A549 (cell line): Measurements from ENCODE around the gene CCDC117. TPM values are rescaled to one million over a fixed set of nuclear protein-coding genes. Genes with fewer than 3 reads are reported as not detected.

Experiments
- ATAC-seq, 2 experiments: fragments of 200-7000 bp in 1 of 2; fragments of >200 bp in 1 of 2; cut with Nextera tagmentation in 1 of 2; cut with Tn5 transposase in 1 of 2; 3 replicates each; pipeline versions ENCODE4 v1.8.0 to v1.9.1; 2018 to 2020; ENCODE audit warnings: mild to moderate bottlenecking in 1 of 2, moderate library complexity in 1 of 2
- CTCF ChIA-PET: fragments of 300-600 bp; sonication (Branson Sonifier 250); formaldehyde crosslinking; extraction: SDS; loops from one replicate; lab custom pipeline; 2021; ENCODE audit warnings: antibody characterized with exemption, inconsistent platforms; lab: Yijun Ruan, JAX
- POLR2A ChIA-PET: fragments of 350-600 bp; formaldehyde crosslinking; extraction: SDS; loops from one replicate; lab custom pipeline; 2021; ENCODE audit warnings: antibody characterized with exemption, inconsistent platforms; lab: Yijun Ruan, JAX
- DNase-seq, 2 experiments: peaks; one replicate each; pipeline versions ENCODE4 v3.0.0 to v3.0.0-alpha.2; 2011 to 2016; ENCODE audit warnings: low read depth in 1 of 2, low spot score in 1 of 2
- FAIRE-seq: peaks from 2 replicates; lab custom pipeline; 2011; peaks lifted over from hg19 to GRCh38; lab: Jason Lieb, UNC
- H3K27ac ChIP-seq, 2 experiments: fragments of >200 bp; sonication (Bioruptor Twin); formaldehyde crosslinking; 3 replicates each; pipeline ENCODE4 v1.5.1; 2016 to 2017
- H3K4me1 ChIP-seq: fragments of >200 bp; sonication (Bioruptor Twin); formaldehyde crosslinking; 3 replicates; pipeline ENCODE4 v1.6.1; 2016
- H3K4me2 ChIP-seq: fragments of >200 bp; sonication (Bioruptor Twin); formaldehyde crosslinking; 3 replicates; pipeline ENCODE4 v1.6.1; 2016
- H3K4me3 ChIP-seq: fragments of >200 bp; sonication (Bioruptor Twin); formaldehyde crosslinking; 3 replicates; pipeline ENCODE4 v1.5.1; 2016
- H3K9me3 ChIP-seq: fragments of >200 bp; sonication (Bioruptor Twin); formaldehyde crosslinking; 3 replicates; pipeline ENCODE4 v1.6.1; 2016
- EHF ChIP-seq: fragments of 250-450 bp; sonication (Bioruptor Pico); IDR thresholded peaks from 2 replicates; pipeline ENCODE4 v1.5.0; 2020; ENCODE audit warnings: mild to moderate bottlenecking
- FOSL2 ChIP-seq, 2 experiments: fragments of 450-650 bp in 1 of 2; fragments of >200 bp in 1 of 2; sonication (Bioruptor Twin) in 1 of 2; formaldehyde crosslinking; IDR thresholded peaks; 2 replicates each; pipeline versions ENCODE4 v1.5.0 to v1.6.1; 2016 to 2020; ENCODE audit warnings: mild to moderate bottlenecking in 1 of 2, moderate library complexity in 1 of 2
- HOXA7 ChIP-seq: fragments of 250-450 bp; sonication (Bioruptor Pico); IDR thresholded peaks from 2 replicates; pipeline ENCODE4 v1.5.0; 2020; ENCODE audit warnings: mild to moderate bottlenecking, moderate library complexity
- HOXB13 ChIP-seq: fragments of 250-450 bp; sonication (Bioruptor Pico); IDR thresholded peaks from 2 replicates; pipeline ENCODE4 v1.5.0; 2020; ENCODE audit warnings: low read depth, mild to moderate bottlenecking, moderate library complexity
- NFE2L2 ChIP-seq: fragments of 150-350 bp; conservative IDR thresholded peaks from 2 replicates; pipeline ENCODE4 v1.6.1; 2014; ENCODE audit warnings: low read length
- NR3C1 ChIP-seq: fragments of >200 bp; sonication (Bioruptor Twin); formaldehyde crosslinking; IDR thresholded peaks from 3 replicates; pipeline ENCODE4 v1.6.1; 2017
- TP53 ChIP-seq: fragments of 250-450 bp; sonication (Bioruptor Pico); IDR thresholded peaks from 2 replicates; pipeline ENCODE4 v1.5.0; 2021; ENCODE audit warnings: mild to moderate bottlenecking, moderate library complexity
- ZC3H11A ChIP-seq: fragments of 450-650 bp; IDR thresholded peaks from 2 replicates; pipeline ENCODE4 v1.6.1; 2014; ENCODE audit warnings: antibody characterized with exemption, mild to moderate bottlenecking
- ZSCAN20 ChIP-seq: fragments of 250-450 bp; sonication (Bioruptor Pico); IDR thresholded peaks from 2 replicates; pipeline ENCODE4 v1.8.0; 2022; ENCODE audit warnings: mild to moderate bottlenecking, moderate library complexity
- WGBS: methylation state at CpG from one replicate; pipeline ENCODE4 v1.1.6; 2017; ENCODE audit errors: missing lambda C conversion rate; 5-methylcytosine and 5-hydroxymethylcytosine counted together
- polyA plus RNA-seq, 4 experiments: library from polyadenylated mRNA; depleted of rRNA in 3 of 4; stranded (reverse); fragments of >200 nt; fragmentation: RNase III in 1 of 4; extraction: RNeasy Plus Mini Kit Qiagen cat#74134 plus additional on column Dnase treatment in 1 of 4; gene quantifications; 2 replicates in 3 of 4; 3 replicates in 1 of 4; pipeline ENCODE4 v1.2.3, GENCODE V29; 2011 to 2017
- TF ChIP-seq, protein P1 (sequence below): fragments of 250-450 bp; sonication (Bioruptor Pico); IDR thresholded peaks from 2 replicates; pipeline ENCODE4 v1.5.0; 2020; ENCODE audit warnings: low read depth, mild to moderate bottlenecking, moderate library complexity
- TF ChIP-seq, protein P2 (sequence below): fragments of >200 bp; sonication (Bioruptor Twin); formaldehyde crosslinking; IDR thresholded peaks from 3 replicates; pipeline ENCODE4 v1.5.1; 2016
- TF ChIP-seq, protein P3 (sequence below): fragments of 250-450 bp; sonication (Bioruptor Pico); IDR thresholded peaks from 2 replicates; pipeline ENCODE4 v1.5.0; 2021; ENCODE audit warnings: mild to moderate bottlenecking, moderate library complexity, borderline replicate concordance
- TF ChIP-seq, protein P4 (sequence below): IDR thresholded peaks from 2 replicates; pipeline ENCODE4 v1.6.1; 2012; ENCODE audit warnings: low read depth, borderline replicate concordance
- TF ChIP-seq, protein P5 (sequence below): fragments of 200-600 bp; sonication (generic); IDR thresholded peaks from 2 replicates; pipeline ENCODE4 v1.6.1; 2016; ENCODE audit warnings: antibody characterized with exemption, mild to moderate bottlenecking, moderate library complexity
- TF ChIP-seq, protein P6 (sequence below): IDR thresholded peaks from 2 replicates; pipeline ENCODE4 v1.6.1; 2012

The CCDC117 gene
- polyA plus RNA-seq, 2 of the 4 experiments (the other 2 are of a cell fraction), result 12.2 to 24.1 TPM

DNA sequence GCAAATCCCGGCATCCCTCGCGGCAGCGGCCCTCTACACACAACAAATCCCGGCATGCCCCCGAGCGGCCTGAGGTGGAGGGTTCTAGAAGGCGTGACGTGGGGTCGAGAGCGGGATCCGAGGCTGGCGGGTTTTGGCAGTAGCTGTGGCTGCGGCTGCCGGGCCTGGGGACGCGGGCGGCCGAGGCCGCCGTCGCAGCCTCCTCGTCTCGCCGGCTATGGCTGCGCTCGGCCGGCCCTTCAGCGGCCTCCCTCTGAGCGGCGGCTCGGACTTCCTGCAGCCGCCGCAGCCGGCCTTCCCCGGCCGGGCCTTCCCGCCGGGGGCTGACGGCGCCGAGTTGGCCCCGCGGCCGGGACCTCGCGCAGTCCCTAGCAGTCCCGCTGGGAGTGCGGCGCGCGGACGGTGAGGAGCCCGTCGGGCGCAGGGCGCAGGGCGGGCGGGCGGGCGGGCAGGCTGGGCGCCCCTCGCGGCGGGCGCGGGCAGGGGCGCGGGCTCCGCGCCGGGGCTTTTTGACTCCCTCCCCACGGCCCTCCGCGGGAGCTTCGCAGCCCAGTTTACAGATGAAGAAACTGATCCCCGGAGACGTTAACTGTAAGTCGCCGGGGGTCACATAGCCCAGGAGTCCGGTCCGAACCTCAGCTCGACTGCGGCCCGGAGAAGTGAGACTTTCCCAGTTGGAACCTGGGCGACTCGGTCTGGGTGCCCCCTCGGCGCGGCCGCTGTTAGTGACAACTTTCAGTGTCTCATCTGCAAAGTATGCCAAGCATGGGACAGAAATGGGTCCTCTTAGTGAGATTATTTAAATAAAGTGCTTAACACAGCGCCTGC, at the start of gene CCDC117 (continued):
- TF ChIP-seq, protein P1, sequence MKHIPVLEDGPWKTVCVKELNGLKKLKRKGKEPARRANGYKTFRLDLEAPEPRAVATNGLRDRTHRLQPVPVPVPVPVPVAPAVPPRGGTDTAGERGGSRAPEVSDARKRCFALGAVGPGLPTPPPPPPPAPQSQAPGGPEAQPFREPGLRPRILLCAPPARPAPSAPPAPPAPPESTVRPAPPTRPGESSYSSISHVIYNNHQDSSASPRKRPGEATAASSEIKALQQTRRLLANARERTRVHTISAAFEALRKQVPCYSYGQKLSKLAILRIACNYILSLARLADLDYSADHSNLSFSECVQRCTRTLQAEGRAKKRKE (CRISPR knock-in tag), result no peak
- TF ChIP-seq, protein P2, sequence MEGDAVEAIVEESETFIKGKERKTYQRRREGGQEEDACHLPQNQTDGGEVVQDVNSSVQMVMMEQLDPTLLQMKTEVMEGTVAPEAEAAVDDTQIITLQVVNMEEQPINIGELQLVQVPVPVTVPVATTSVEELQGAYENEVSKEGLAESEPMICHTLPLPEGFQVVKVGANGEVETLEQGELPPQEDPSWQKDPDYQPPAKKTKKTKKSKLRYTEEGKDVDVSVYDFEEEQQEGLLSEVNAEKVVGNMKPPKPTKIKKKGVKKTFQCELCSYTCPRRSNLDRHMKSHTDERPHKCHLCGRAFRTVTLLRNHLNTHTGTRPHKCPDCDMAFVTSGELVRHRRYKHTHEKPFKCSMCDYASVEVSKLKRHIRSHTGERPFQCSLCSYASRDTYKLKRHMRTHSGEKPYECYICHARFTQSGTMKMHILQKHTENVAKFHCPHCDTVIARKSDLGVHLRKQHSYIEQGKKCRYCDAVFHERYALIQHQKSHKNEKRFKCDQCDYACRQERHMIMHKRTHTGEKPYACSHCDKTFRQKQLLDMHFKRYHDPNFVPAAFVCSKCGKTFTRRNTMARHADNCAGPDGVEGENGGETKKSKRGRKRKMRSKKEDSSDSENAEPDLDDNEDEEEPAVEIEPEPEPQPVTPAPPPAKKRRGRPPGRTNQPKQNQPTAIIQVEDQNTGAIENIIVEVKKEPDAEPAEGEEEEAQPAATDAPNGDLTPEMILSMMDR, result peak; percentile 26; the same call in 1 of the 3 replicates
- no peak for TF ChIP-seq ZC3H11A
- TF ChIP-seq NFE2L2, result no peak
- TF ChIP-seq TP53, result no peak

DNA sequence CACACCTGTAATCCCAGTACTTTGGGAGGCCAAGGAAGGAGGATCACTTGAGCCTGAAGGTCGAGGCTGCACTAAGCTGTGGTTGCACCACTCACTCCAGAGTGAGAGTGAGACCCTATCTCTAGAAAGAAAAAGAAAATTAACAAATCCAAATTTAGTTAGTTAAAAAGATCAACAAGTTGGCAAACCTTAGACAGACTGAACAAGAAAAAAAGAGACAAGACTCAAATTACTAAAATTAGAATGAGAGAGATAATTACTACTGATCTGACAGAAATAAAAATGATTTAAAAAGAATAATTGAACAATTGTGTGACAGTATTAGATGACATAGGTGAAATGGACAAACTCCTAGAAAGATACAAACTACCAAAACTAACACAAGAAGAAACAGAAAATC, 44.5 kb upstream of the CCDC117 start:
- POLR2A ChIA-PET, result no interaction called here
- DNase-seq, result no peak
- CTCF ChIA-PET, result no interaction called here
- no peak overlapping the region for H3K27ac ChIP-seq
- H3K4me3 ChIP-seq, result no peak overlapping the region
- H3K9me3 ChIP-seq, result no peaks in the 10 kb centered on the region
- ATAC-seq, result no peak
- FAIRE-seq, result no peak
- 100% methylated on average over 1 of the region's 1 CpG for WGBS
- TF ChIP-seq HOXB13 (no peak), EHF (no peak), HOXA7 (CRISPR knock-in tag) (no peak), NR3C1 (no peak), ZSCAN20 (CRISPR knock-in tag) (no peak), FOSL2 (IDR thresholded peaks at IDR 0.05) (no peak), FOSL2 (CRISPR knock-in tag; IDR thresholded peaks at IDR 0.05) (no peak)
- TF ChIP-seq, protein P3, sequence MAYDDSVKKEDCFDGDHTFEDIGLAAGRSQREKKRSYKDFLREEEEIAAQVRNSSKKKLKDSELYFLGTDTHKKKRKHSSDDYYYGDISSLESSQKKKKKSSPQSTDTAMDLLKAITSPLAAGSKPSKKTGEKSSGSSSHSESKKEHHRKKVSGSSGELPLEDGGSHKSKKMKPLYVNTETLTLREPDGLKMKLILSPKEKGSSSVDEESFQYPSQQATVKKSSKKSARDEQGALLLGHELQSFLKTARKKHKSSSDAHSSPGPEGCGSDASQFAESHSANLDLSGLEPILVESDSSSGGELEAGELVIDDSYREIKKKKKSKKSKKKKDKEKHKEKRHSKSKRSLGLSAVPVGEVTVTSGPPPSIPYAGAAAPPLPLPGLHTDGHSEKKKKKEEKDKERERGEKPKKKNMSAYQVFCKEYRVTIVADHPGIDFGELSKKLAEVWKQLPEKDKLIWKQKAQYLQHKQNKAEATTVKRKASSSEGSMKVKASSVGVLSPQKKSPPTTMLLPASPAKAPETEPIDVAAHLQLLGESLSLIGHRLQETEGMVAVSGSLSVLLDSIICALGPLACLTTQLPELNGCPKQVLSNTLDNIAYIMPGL (CRISPR knock-in tag), result no peak
- TF ChIP-seq, protein P4, sequence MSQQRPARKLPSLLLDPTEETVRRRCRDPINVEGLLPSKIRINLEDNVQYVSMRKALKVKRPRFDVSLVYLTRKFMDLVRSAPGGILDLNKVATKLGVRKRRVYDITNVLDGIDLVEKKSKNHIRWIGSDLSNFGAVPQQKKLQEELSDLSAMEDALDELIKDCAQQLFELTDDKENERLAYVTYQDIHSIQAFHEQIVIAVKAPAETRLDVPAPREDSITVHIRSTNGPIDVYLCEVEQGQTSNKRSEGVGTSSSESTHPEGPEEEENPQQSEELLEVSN, result no peak
- TF ChIP-seq, protein P5, sequence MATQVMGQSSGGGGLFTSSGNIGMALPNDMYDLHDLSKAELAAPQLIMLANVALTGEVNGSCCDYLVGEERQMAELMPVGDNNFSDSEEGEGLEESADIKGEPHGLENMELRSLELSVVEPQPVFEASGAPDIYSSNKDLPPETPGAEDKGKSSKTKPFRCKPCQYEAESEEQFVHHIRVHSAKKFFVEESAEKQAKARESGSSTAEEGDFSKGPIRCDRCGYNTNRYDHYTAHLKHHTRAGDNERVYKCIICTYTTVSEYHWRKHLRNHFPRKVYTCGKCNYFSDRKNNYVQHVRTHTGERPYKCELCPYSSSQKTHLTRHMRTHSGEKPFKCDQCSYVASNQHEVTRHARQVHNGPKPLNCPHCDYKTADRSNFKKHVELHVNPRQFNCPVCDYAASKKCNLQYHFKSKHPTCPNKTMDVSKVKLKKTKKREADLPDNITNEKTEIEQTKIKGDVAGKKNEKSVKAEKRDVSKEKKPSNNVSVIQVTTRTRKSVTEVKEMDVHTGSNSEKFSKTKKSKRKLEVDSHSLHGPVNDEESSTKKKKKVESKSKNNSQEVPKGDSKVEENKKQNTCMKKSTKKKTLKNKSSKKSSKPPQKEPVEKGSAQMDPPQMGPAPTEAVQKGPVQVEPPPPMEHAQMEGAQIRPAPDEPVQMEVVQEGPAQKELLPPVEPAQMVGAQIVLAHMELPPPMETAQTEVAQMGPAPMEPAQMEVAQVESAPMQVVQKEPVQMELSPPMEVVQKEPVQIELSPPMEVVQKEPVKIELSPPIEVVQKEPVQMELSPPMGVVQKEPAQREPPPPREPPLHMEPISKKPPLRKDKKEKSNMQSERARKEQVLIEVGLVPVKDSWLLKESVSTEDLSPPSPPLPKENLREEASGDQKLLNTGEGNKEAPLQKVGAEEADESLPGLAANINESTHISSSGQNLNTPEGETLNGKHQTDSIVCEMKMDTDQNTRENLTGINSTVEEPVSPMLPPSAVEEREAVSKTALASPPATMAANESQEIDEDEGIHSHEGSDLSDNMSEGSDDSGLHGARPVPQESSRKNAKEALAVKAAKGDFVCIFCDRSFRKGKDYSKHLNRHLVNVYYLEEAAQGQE, result no peak
- TF ChIP-seq, protein P6, sequence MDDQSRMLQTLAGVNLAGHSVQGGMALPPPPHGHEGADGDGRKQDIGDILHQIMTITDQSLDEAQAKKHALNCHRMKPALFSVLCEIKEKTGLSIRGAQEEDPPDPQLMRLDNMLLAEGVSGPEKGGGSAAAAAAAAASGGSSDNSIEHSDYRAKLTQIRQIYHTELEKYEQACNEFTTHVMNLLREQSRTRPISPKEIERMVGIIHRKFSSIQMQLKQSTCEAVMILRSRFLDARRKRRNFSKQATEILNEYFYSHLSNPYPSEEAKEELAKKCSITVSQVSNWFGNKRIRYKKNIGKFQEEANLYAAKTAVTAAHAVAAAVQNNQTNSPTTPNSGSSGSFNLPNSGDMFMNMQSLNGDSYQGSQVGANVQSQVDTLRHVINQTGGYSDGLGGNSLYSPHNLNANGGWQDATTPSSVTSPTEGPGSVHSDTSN, result no peak
- no peaks in the 10 kb centered on the region for H3K4me1 ChIP-seq
- no peak overlapping the region for H3K4me2 ChIP-seq
